HFFc6 (cell line): ENCODE data around the gene GPR137. TPM values are rescaled to one million over a fixed set of nuclear protein-coding genes. Genes with fewer than 3 reads are reported as not detected.

Experiments used
- DNase-seq: peaks from one replicate; pipeline ENCODE4 v3.0.0-alpha.2; 2018
- H3K27ac Mint-ChIP-seq: 2 replicates; pipeline ENCODE4 v1.8.0; 2020; ENCODE audit warnings: mild to moderate bottlenecking, mixed read lengths
- H3K27me3 Mint-ChIP-seq: 2 replicates; pipeline ENCODE4 v1.8.0; 2021; ENCODE audit warnings: mild to moderate bottlenecking, moderate library complexity, mixed read lengths; ENCODE audit not compliant: insufficient read depth
- H3K36me3 Mint-ChIP-seq: 2 replicates; pipeline ENCODE4 v1.8.0; 2021; ENCODE audit warnings: low read depth, mixed read lengths
- H3K4me1 Mint-ChIP-seq: 2 replicates; pipeline ENCODE4 v1.8.0; 2020; ENCODE audit warnings: low read depth, mixed read lengths
- H3K4me3 Mint-ChIP-seq: 2 replicates; pipeline ENCODE4 v1.8.0; 2020; ENCODE audit warnings: mild to moderate bottlenecking, moderate library complexity, mixed read lengths
- H3K9me3 Mint-ChIP-seq: 2 replicates; pipeline ENCODE4 v1.8.0; 2020; ENCODE audit warnings: mild to moderate bottlenecking, mixed read lengths
- total RNA-seq, 6 experiments: library from RNA; stranded (reverse); fragmentation: NEBNext Ultra II Directional; extraction: Animal tissue kit (Norgen Biotek cat#: 25700); gene quantifications; 2 replicates in 1 of 6; 3 replicates in 5 of 6; pipeline ENCODE4 v1.2.3, GENCODE V29; 2021
- TF ChIP-seq, protein P1 (sequence below): fragments of 200-600 bp; sonication (generic); IDR thresholded peaks from 2 replicates; pipeline ENCODE4 v1.5.0; 2021; ENCODE audit warnings: antibody characterized with exemption, mild to moderate bottlenecking

GPR137 gene
- total RNA-seq, 6 experiments from 2014 or later: 27.9 to 42.1 (median 34.7) TPM

DNA sequence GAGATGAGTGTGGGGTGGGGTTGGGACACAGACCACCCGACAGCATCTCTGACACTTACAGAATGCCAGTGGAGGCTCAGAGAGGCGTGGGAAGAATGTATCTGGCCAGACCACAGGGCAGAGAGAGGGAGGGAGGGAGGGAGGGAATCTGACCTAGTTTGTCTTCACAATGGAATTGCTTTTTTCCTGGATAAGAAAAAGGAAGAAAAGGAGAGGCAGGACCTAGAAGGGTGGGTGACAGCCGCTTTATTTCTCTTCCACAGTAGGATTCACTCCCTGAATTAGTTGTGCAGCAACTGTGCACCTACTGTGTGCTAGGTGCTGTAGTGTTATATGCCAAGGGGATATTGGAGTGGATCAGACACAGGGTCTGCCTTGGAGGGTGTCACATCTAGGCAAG, 9.1 kb downstream of the GPR137 start:
- Mint-ChIP-seq H3K4me1 (no peaks in the 10 kb centered on the region), H3K27ac (no peak overlapping the region), H3K9me3 (no peaks in the 10 kb centered on the region), H3K4me3 (no peak overlapping the region), H3K27me3 (peaks cover 70% of the 10 kb centered on the region), H3K36me3 (no peaks in the 10 kb centered on the region)
- TF ChIP-seq, protein P1, sequence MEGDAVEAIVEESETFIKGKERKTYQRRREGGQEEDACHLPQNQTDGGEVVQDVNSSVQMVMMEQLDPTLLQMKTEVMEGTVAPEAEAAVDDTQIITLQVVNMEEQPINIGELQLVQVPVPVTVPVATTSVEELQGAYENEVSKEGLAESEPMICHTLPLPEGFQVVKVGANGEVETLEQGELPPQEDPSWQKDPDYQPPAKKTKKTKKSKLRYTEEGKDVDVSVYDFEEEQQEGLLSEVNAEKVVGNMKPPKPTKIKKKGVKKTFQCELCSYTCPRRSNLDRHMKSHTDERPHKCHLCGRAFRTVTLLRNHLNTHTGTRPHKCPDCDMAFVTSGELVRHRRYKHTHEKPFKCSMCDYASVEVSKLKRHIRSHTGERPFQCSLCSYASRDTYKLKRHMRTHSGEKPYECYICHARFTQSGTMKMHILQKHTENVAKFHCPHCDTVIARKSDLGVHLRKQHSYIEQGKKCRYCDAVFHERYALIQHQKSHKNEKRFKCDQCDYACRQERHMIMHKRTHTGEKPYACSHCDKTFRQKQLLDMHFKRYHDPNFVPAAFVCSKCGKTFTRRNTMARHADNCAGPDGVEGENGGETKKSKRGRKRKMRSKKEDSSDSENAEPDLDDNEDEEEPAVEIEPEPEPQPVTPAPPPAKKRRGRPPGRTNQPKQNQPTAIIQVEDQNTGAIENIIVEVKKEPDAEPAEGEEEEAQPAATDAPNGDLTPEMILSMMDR: no peak
- no peak for DNase-seq

DNA sequence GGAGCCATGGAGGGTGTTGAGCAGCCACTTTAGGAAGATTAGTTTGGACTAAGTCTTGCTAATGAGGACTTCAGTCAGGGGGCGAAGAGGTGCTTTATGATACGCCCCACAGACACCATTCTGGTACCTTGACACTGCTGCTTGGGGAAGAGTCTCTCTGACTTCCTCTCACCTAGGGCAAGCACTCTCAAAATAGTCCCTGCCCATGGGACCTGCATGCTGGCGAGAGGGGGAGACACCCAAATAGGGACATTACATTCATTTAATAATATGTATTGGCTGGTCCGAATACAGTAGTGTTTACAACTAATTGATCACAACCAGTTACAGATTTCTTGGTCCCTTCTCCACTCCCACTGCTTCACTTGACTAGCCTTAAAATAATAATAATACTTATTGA, 10.1 kb downstream of the GPR137 start:
- H3K27me3 Mint-ChIP-seq: peaks cover 71% of the 10 kb centered on the region
- no peak overlapping the region for H3K27ac Mint-ChIP-seq
- H3K9me3 Mint-ChIP-seq: no peaks in the 10 kb centered on the region
- no peaks in the 10 kb centered on the region for H3K36me3 Mint-ChIP-seq
- TF ChIP-seq, protein P1: no peak
- H3K4me1 Mint-ChIP-seq: peaks cover 5% of the 10 kb centered on the region
- no peak overlapping the region for H3K4me3 Mint-ChIP-seq
- no peak for DNase-seq

DNA sequence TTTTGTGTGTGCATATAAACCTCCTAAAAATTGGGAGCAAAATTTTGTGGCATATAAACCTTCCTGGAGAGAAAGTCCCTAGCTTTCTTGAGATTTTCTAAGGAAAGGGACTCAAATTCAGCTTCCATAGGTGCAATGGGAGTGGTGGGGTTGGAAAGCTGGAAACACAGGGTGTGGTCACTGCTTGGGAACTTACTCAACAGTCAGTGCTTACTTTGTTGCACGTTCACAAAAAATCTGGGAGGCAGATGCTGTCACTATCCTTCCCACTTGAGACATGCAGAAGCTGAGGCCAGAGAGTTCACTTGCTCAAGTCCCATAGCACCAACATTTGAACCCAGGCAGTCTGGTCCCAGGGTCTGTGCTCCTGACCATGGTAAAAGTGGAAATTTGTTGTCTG, 10.6 kb downstream of the GPR137 start:
- no peak for DNase-seq
- no peaks in the 10 kb centered on the region for H3K36me3 Mint-ChIP-seq
- H3K27me3 Mint-ChIP-seq: peaks cover 72% of the 10 kb centered on the region
- H3K9me3 Mint-ChIP-seq: no peaks in the 10 kb centered on the region
- TF ChIP-seq, protein P1: no peak
- no peak overlapping the region for H3K4me3 Mint-ChIP-seq
- H3K4me1 Mint-ChIP-seq: peaks cover 8% of the 10 kb centered on the region
- H3K27ac Mint-ChIP-seq: no peak overlapping the region

DNA sequence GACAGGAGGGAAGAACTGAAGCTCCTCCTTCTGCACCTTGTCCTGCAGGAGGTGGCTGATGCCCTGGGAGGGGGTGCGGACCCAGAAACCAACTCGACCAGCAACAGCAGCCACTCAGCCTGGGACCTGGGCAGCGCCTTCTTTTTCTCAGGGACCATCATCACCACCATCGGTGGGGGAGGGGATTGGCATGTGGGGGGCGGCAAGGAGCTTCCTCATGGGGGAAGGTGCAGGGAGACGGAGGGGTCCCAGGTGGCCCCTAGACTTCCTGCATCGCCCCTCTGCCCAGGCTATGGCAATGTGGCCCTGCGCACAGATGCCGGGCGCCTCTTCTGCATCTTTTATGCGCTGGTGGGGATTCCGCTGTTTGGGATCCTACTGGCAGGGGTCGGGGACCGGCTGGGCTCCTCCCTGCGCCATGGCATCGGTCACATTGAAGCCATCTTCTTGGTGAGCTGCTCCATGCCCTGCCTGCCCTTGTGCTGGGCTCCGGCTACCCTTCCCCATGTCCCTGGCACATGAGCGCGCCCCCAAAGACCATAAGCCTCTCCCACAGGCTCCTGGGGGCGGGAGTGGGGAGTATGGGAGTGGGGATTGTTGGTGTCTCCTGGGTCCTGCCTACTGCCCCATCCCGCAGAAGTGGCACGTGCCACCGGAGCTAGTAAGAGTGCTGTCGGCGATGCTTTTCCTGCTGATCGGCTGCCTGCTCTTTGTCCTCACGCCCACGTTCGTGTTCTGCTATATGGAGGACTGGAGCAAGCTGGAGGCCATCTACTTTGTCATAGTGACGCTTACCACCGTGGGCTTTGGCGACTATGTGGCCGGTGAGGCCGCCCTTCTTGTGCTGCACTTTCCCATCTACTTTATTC, 11.4 kb downstream of the GPR137 start:
- no peak overlapping the region for H3K4me3 Mint-ChIP-seq

DNA sequence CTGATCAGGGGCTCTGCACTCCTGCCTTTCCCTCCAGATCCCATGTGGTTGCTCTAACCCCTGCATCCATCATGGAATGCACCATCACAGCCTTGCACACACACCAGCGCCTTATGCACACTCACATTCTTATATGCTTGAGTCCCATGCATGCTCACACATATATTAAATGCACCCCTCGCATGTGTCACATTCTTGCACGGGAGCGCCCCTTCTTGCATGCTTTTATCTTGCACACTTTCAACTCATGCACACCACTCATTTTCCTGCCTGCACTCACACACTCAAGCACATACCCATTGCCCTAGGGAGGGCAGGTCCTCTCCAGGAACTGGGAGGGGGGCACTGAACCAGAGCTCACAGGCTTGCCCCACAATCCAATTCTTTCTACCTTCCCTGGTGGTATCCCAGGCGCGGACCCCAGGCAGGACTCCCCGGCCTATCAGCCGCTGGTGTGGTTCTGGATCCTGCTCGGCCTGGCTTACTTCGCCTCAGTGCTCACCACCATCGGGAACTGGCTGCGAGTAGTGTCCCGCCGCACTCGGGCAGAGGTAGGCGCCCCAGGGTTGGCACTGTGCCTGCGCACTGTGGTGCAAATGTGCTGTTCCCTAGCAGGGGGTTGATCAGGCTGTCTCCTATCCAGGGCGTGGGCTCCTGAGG, 12.2 kb downstream of the GPR137 start:
- Mint-ChIP-seq H3K4me3 (no peak overlapping the region), H3K4me1 (peaks cover 8% of the 10 kb centered on the region), H3K27me3 (peaks cover 69% of the 10 kb centered on the region), H3K9me3 (no peaks in the 10 kb centered on the region), H3K36me3 (no peaks in the 10 kb centered on the region), H3K27ac (no peak overlapping the region)
- TF ChIP-seq, protein P1: no peak
- no peak for DNase-seq

More for the DNA sequence above, 11.4 kb downstream of the GPR137 start:
- TF ChIP-seq, protein P1: no peak
- peaks cover 8% of the 10 kb centered on the region for H3K4me1 Mint-ChIP-seq
- H3K36me3 Mint-ChIP-seq: no peaks in the 10 kb centered on the region
- no peak for DNase-seq
- no peak overlapping the region for H3K27ac Mint-ChIP-seq
- H3K27me3 Mint-ChIP-seq: peaks cover 72% of the 10 kb centered on the region
- no peaks in the 10 kb centered on the region for H3K9me3 Mint-ChIP-seq
